T-helper 1 cell treated with Interleukin-12 subunit alpha and Interleukin-12 subunit beta and Interleukin-4 antibody, amounts not matched to agents 30 μg/mL and 1 μg/mL, for 36 hours (primary cell): ENCODE data around the gene GUCY2D.
"Not testable (repeated sequence)": the region's sequence is repeated elsewhere in the genome, so short reads cannot be mapped to it uniquely, and the experiment has no call there.

Source experiments
- H3K27ac Mint-ChIP-seq: one replicate; pipeline ENCODE4 v1.8.0; 2021; ENCODE audit warnings: mild to moderate bottlenecking, mixed read lengths
- H3K27me3 Mint-ChIP-seq: one replicate; pipeline ENCODE4 v1.8.0; 2021; ENCODE audit warnings: low read depth, mixed read lengths
- H3K36me3 Mint-ChIP-seq: one replicate; pipeline ENCODE4 v1.8.0; 2021; ENCODE audit warnings: low read depth, mixed read lengths
- H3K4me1 Mint-ChIP-seq: one replicate; pipeline ENCODE4 v1.8.0; 2021; ENCODE audit warnings: low read depth, mixed read lengths
- H3K4me3 Mint-ChIP-seq: one replicate; pipeline ENCODE4 v1.8.0; 2021; ENCODE audit warnings: mild to moderate bottlenecking, moderate library complexity, mixed read lengths
- H3K9me3 Mint-ChIP-seq: one replicate; pipeline ENCODE4 v1.8.0; 2021; ENCODE audit warnings: mixed read lengths

Gene GUCY2D

DNA sequence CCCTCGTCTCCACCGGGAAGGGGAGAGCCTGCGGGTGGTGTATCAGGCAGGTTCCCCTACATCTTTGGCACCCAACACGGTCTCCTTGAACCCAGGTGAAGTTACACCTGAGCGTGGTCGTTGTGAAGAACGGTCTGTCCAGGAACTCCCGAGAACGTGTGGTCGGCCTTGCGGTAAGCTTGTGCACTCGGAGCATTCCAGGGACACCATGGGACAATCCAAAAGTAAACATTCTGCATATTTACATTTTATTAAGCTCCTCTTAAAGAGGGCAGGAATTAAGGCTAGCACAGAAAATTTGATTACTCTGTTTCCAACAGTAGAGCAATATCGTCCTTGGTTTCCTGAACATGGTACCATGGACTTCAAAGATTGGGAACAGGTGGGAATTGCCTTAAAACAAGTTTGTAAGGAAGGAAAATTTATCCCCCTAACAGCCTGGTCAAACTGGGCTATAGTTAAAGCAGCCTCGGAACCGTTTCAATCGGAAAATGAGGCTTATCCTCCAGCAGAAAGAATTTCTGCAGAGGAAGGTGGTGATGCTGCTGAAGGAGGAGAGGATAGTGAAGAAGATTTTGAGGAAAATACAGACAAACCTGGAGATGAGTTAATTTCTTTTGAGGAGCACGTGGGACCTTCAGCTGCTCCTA is 54.7 kb downstream of the GUCY2D start:
- no peaks in the 10 kb centered on the region for H3K9me3 Mint-ChIP-seq
- H3K4me1 Mint-ChIP-seq = peaks cover 18% of the 10 kb centered on the region
- peaks cover 50% of the 10 kb centered on the region for H3K27me3 Mint-ChIP-seq
- no peak overlapping the region for H3K27ac Mint-ChIP-seq
- H3K36me3 Mint-ChIP-seq = no peaks in the 10 kb centered on the region
- H3K4me3 Mint-ChIP-seq = no peak overlapping the region

DNA sequence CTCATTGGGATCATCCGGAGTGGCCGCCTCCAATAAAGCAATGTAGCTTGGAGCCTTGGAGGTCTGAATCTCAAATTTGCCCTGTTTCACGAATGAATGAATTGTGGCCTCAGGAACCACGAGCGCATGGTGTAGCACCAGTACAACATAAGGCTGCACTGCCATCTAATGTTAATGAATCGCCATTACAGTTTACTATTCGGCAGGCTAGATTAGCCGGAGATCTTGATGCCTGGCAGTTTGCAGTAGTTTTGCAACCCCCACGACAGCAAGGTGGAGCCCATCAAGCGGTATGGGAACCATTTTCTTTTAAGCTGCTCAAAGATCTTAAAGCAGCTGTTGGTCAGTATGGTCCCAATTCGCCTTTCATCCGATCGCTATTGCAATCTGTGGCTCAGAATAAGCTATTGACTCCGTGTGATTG is 55.3 kb downstream of the GUCY2D start:
- no peaks in the 10 kb centered on the region for H3K9me3 Mint-ChIP-seq
- H3K4me1 Mint-ChIP-seq = peaks cover 19% of the 10 kb centered on the region
- H3K36me3 Mint-ChIP-seq = no peaks in the 10 kb centered on the region
- H3K27ac Mint-ChIP-seq = no peak overlapping the region
- peaks cover 56% of the 10 kb centered on the region for H3K27me3 Mint-ChIP-seq
- H3K4me3 Mint-ChIP-seq = no peak overlapping the region

DNA sequence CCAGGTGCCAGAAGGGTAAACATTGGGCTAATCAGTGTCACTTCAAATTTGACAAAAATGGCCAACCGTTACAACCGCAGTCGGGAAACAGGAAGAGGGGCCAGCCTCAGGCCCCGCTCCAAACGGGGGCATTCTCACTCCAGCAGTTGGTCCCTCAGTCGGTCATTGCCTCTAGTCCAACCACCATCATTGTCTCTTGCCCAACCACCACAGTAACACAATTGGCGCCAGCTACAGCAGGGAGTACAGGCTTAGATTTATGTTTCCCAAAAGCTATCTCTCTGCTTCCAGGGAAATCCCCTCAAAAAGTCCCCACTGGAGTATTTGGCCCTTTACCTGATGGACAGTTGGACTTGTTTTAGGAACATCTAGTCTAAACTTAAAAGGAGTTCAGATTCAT is 56.7 kb downstream of the GUCY2D start:
- H3K4me1 Mint-ChIP-seq = peaks cover 19% of the 10 kb centered on the region
- H3K27ac Mint-ChIP-seq = no peak overlapping the region
- H3K36me3 Mint-ChIP-seq = no peaks in the 10 kb centered on the region
- H3K4me3 Mint-ChIP-seq = no peak overlapping the region
- peaks cover 67% of the 10 kb centered on the region for H3K27me3 Mint-ChIP-seq
- H3K9me3 Mint-ChIP-seq = no peaks in the 10 kb centered on the region

DNA sequence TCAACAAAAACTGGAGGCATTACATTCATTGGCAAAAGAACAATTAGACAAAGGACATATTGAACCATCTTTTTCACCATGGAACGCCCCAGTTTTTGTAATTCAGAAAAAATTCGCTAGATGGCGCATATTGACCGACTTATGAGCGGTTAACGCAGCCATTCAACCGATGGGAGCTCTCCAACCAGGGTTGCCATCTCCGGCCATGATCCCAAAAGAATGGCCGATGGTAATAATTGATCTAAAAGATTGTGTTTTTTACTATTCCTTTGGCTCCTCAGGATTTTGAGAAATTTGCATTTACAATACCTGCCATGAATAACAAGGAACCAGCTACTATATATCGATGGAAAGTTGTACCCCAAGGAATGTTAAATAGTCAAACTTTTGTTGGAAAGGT is 57.9 kb downstream of the GUCY2D start:
- Mint-ChIP-seq H3K27me3 (peaks cover 67% of the 10 kb centered on the region), H3K36me3 (no peaks in the 10 kb centered on the region), H3K27ac (no peak overlapping the region), H3K4me3 (no peak overlapping the region), H3K9me3 (no peaks in the 10 kb centered on the region), H3K4me1 (peaks cover 19% of the 10 kb centered on the region)

DNA sequence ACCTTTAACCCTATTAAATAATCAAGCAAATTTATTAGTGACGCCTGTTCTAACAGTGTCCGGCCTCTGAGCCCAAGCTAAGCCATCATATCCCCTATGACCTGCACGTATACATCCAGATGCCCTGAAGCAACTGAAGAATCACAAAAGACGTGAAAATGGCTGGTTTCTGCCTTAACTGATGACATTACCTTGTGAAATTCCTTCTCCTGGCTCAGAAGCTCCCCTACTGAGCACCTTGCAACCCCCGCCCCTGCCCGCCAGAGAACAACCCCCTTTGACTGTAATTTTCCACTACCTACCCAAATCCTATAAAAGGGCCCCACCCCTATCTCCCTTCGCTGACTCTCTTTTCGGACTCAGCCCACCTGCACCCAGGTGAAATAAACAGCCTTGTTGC is 59.4 kb downstream of the GUCY2D start:
- H3K4me1 Mint-ChIP-seq, H3K9me3 Mint-ChIP-seq, H3K36me3 Mint-ChIP-seq, H3K27ac Mint-ChIP-seq, H3K4me3 Mint-ChIP-seq: not testable (repeated sequence)
- H3K27me3 Mint-ChIP-seq = peaks cover 63% of the 10 kb centered on the region

DNA sequence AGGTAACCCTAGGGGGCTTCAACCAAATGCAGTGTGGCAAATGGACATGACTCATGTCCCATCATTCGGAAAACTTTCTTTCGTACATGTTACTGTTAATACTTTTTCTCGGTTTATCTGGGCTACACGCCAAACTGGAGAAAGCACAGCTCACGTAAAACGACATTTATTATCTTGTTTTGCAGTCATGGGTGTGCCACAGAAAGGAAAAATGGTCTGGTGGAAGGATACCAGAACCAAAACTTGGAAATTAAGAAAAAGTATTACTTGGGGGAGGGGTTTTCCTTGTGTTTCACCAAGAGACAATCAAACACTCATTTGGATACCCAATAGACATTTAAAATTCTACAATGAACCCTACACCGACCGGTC is 60.0 kb downstream of the GUCY2D start:
- peaks cover 8% of the 10 kb centered on the region for H3K4me1 Mint-ChIP-seq
- H3K27me3 Mint-ChIP-seq = peaks cover 57% of the 10 kb centered on the region
- H3K4me3 Mint-ChIP-seq = no peak overlapping the region
- no peak overlapping the region for H3K27ac Mint-ChIP-seq
- no peaks in the 10 kb centered on the region for H3K9me3 Mint-ChIP-seq
- H3K36me3 Mint-ChIP-seq = no peaks in the 10 kb centered on the region

DNA sequence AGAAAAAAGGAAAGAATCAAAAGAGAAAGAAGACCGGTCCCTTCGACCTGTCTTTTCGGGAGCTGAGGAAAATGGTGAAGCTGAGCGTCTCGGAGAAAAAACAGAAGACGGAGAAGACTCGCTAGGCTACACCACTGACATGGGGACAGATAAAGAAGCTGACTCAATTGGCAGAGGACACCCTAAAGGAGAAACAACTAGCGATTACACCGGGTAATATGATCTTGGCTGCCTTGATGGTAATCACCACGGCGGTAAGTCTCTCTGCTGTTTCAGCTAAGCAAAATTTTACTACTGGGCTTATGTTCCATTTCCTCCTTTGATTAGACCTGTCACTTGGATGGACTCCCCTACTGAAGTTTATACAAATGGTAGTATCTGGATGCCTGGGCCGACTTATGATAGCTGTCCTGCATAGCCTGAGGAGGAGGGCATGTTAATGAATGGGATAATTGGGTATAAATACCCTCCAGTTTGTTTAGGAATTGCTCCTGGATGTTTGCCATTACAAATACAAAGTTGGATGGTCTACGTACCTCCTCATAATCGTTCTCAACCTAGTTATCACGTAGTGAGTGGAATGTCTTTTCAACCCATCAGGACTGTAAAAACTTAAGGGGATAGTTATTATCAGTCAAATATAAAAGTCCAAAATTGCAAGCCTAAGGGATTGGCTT is 60.5 kb downstream of the GUCY2D start:
- no peaks in the 10 kb centered on the region for H3K36me3 Mint-ChIP-seq
- no peak overlapping the region for H3K27ac Mint-ChIP-seq
- peaks cover 56% of the 10 kb centered on the region for H3K27me3 Mint-ChIP-seq
- H3K4me1 Mint-ChIP-seq = peaks cover 8% of the 10 kb centered on the region
- no peak overlapping the region for H3K4me3 Mint-ChIP-seq
- H3K9me3 Mint-ChIP-seq = no peaks in the 10 kb centered on the region

DNA sequence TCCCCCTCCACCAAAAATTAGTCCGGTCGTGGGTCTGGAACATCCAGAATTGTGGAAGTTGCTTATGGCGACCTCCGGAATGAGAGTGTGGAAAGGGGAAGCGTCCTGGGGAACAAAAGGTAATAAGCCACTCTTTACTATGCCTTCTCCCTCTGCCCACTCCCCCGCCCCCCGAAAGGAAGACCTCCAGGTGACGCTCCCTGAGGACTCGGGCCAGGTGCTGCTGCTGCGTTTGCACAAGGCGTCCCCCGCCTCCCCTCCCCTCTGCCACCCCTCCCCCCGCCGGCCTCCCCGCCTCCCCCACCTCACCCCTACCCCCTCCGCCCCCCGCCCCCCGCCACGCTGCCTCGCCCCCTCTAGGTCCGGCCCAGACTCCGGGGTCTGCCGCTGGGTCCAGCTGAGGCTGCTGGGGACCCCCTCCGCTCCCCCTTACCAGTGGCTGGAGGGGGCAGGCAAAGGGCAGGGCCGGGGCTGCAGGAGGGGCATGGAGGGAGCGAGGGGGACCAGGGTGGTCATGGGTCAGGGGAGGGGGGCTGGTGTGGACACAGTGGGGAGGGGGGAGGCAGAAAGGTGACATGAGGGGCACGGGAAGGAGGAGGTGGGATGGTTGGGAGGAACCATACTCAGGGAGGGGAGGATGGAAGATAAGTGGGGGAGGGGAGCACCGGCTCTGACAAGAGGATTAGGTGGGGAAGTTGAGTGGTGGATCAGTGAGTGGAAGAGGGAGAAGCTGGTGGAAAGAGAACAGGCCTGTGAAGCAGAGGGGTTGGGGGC is 61.5 kb downstream of the GUCY2D start:
- H3K36me3 Mint-ChIP-seq = no peaks in the 10 kb centered on the region
- H3K4me3 Mint-ChIP-seq = no peak overlapping the region
- peaks cover 6% of the 10 kb centered on the region for H3K4me1 Mint-ChIP-seq
- peaks cover 59% of the 10 kb centered on the region for H3K27me3 Mint-ChIP-seq
- no peaks in the 10 kb centered on the region for H3K9me3 Mint-ChIP-seq
- no peak overlapping the region for H3K27ac Mint-ChIP-seq

DNA sequence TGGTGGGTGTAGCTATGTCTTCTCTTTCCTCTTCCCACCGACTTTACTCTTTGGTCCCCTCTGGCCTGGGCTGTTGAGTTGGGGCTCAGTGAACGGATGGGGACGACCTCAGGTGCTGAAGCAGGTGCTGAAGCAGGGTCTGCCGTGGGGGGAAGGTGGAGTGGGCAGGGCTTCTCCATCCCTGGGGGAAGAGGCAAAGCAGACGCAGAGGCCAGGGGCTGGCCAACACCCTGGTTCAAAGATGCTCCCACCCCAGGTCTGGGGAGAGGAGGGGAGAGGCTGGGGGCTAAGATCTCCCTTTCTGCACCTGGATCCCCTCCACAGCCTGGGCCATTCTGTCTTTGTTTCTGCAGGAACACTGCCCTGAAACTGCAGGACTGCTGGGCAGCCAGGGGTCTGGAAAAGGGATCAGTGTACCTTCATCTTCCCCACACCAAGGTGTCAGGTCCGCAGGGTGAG is 62.2 kb downstream of the GUCY2D start:
- no peak overlapping the region for H3K27ac Mint-ChIP-seq
- H3K27me3 Mint-ChIP-seq = peaks cover 53% of the 10 kb centered on the region
- H3K4me3 Mint-ChIP-seq = no peak overlapping the region
- no peaks in the 10 kb centered on the region for H3K36me3 Mint-ChIP-seq
- H3K4me1 Mint-ChIP-seq = peaks cover 4% of the 10 kb centered on the region
- H3K9me3 Mint-ChIP-seq = no peaks in the 10 kb centered on the region

DNA sequence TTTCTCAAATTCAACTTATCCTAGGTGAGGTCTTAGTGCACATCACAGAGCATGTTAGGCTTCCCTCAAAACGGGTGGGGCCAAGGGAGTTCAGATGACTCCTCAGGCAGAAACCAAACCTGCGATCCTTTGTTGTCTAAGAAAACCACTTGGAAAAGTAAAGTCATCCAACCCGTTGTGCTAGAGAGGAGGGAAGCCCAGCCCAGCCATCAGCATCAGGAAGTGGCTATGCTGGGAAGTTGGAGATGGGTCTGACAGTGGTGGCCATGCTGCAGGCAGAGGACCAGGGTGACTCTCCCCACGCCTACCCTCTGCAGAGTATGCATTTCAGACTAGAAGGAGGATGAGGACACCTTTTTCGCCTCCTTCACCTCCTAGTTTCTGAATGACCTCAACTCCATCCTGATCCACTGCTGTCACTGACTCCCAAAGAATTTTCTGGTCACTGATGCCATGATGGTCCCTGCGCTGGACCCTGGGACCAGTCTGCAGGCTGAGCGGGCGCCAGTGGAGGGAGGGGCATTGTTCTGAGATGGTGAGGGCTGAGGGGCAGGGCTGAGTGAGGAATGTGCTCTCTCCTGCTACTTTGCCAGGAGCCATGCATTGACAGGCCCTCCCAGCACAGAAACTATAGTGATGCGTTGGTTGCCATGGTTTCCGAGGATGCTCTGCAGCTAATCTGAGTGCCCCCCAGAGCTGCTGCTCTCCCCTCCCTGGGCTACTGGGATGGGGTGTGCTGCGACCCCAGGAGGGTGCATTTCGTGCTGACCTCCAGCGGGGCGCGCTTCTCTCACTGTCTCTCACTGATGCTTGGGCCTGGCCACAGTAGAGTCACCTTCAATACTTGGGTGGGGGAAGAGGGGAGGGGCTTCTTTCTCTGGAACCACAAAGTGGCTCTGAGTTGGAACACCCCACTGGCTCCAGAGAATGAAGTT is 64.7 kb downstream of the GUCY2D start:
- Mint-ChIP-seq H3K36me3 (no peaks in the 10 kb centered on the region), H3K4me1 (peaks cover 2% of the 10 kb centered on the region), H3K4me3 (no peak overlapping the region), H3K27me3 (peaks cover 56% of the 10 kb centered on the region), H3K9me3 (no peaks in the 10 kb centered on the region), H3K27ac (no peak overlapping the region)

DNA sequence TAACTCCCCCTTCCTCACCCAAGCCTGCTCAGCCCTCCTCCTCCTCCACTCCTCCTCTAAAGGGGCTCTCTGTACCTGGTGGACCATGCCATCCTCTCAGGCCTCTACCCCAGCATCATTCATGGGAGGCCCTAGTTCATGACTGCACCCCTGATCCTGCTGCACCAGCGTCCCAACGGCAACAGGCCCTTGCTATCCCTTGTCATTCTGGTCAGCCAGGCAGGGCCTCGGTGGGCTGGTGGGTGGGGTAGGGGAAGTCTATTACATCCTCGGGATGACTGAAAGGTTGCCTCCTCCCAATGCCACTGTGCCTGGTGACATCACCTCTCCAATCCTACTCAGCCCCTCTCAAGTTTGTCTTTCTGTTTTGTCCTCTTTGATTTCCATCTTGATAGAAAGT is 65.4 kb downstream of the GUCY2D start:
- no peak overlapping the region for H3K4me3 Mint-ChIP-seq
- H3K36me3 Mint-ChIP-seq = no peaks in the 10 kb centered on the region
- no peaks in the 10 kb centered on the region for H3K9me3 Mint-ChIP-seq
- H3K27ac Mint-ChIP-seq = no peak overlapping the region
- H3K27me3 Mint-ChIP-seq = peaks cover 55% of the 10 kb centered on the region
- H3K4me1 Mint-ChIP-seq = peaks cover 4% of the 10 kb centered on the region

DNA sequence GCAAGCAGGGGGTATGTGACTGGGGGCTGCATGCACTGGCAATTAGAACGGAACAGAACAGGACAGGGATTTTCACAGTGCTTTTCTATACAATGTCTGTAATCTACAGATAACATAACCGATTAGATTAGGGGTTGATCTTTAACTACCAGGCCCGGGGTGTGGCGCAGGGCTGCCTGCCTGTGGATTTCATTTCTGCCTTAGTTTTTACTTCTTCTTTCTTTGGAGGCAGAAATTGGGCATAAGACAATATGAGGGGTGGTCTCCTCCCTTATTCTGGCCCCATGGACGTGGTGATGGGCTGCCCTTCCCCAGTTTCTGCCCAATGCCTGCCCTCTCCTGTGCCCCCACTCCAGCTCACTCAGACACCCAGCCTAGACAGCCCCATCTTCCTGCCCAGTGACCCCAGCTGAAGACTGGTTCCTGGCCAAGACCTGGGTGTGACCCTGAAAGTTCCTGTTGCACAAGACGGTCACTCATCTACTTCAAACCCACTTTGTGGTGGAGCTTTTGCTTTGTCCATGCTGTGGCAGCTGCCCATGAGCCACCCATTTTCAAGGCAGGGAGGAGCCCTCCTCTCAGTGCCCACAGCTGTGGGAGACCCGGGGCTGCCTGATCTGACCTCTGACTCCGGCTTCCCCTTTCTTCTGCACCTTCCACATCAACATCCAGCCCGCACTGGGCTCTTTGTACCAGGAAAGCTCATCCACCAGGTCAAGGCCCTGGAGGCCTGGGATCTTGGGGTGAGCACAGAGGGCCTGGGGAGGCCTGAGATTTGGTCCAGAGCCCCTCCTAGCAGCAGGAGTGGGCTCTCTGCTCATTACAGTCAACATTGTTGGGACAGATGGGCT is 66.5 kb downstream of the GUCY2D start:
- Mint-ChIP-seq H3K36me3 (no peaks in the 10 kb centered on the region), H3K9me3 (no peaks in the 10 kb centered on the region), H3K27ac (peak overlapping the region; percentile 26), H3K4me1 (peaks cover 13% of the 10 kb centered on the region), H3K4me3 (no peak overlapping the region), H3K27me3 (peaks cover 57% of the 10 kb centered on the region)

DNA sequence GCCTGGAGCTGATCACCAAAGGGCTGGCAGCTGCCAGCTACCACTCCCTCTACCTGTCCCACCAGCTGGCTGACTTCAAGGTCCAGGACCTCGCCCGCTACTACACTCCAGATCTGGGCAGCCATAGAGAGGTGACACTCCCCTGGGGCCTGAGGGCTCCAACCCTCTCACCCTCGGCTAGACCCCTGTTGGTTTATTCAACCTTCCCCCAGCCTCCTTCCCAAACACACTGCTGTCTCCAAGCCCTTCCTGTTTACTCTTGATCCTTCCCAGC is 67.1 kb downstream of the GUCY2D start:
- no peak overlapping the region for H3K27ac Mint-ChIP-seq
- H3K27me3 Mint-ChIP-seq = peaks cover 62% of the 10 kb centered on the region
- H3K9me3 Mint-ChIP-seq = no peaks in the 10 kb centered on the region
- no peaks in the 10 kb centered on the region for H3K36me3 Mint-ChIP-seq
- peaks cover 16% of the 10 kb centered on the region for H3K4me1 Mint-ChIP-seq
- no peak overlapping the region for H3K4me3 Mint-ChIP-seq
